Heart left ventricle (tissue), 13 donors: ENCODE measurements around the gene LIN9.

ENCODE experiments used
- CTCF ChIP-seq, 12 donors: fragments of 200-600 bp; sonication (generic) in 4 of 12; IDR thresholded peaks; one replicate each; pipeline versions ENCODE4 v1.5.0 to v1.8.0; 2018 to 2022; ENCODE audit warnings: antibody characterized with exemption in 12 of 12, mild to moderate bottlenecking in 5 of 12
- POLR2A ChIP-seq, 2 donors: fragments of 450-650 bp; IDR thresholded peaks; one replicate each; pipeline ENCODE4 v1.6.1; 2017; ENCODE audit warnings: antibody characterized with exemption in 2 of 2, mild to moderate bottlenecking in 2 of 2, moderate library complexity in 2 of 2
- donor health status: ischemic (EF 13 %, LVEDD 7.1; RV severe dilation, severe dysfunction).
- donor health status: DM: no; HTN: yes; CAD: no.
- donor health status: DM: no; HTN: no; CAD: no.
- donor health status: ischemic (EF 25% LVEDD 6.9; RV normal size, moderate dysfunction).
- donor health status: ischemic (EF 25% LVEDD 5.7; RV mildly dilated, moderate dysfunction).
- donor health status: ischemic (EF 35%, LVEDD 5.7; RV mildly dilated, moderate dysfunction).
- donor health status: nonischemic (EF 11% LVEDD 7.7; RV severe dilation, severe dysfunction).
- donor health status: DM: yes; HTN: yes; CAD: no.
- donor health status: PGD.
- donor health status: ischemic (EF 29% LVEDD 5.4; RV normal size, mild dysfunction).
- donor health status: nonischemic (EF 23%, LVEDD 6.1; RV moderate dilation, normal function).

- no peak for TF ChIP-seq POLR2A (IDR thresholded peaks at IDR 0.05)
- TF ChIP-seq CTCF (IDR thresholded peaks at IDR 0.05), result no peak
Observed at GRCh38 chr1:226202246-226202645, 106.7 kb downstream of the LIN9 start.
